Hepatocyte (in vitro differentiated cells): ENCODE measurements around the gene DSCAML1. TPM values are rescaled to one million over a fixed set of nuclear protein-coding genes. Genes with fewer than 3 reads are reported as not detected.

Experiments used
- DNase-seq: peaks from one replicate; pipeline ENCODE4 v3.0.0-alpha.2; 2016; ENCODE audit warnings: low spot score
- H2AFZ ChIP-seq: fragments of 200-600 bp; sonication (generic); 2 replicates; pipeline ENCODE4 v1.6.0; 2016; ENCODE audit warnings: antibody characterized with exemption, mild to moderate bottlenecking
- H3K27ac ChIP-seq: fragments of 200-600 bp; sonication (generic); 2 replicates; pipeline ENCODE4 v1.5.1; 2016; ENCODE audit warnings: mild to moderate bottlenecking
- H3K27me3 ChIP-seq: fragments of 200-600 bp; sonication (generic); 2 replicates; pipeline ENCODE4 v1.6.1; 2016
- H3K36me3 ChIP-seq: fragments of 200-600 bp; sonication (generic); replicated peaks from 2 replicates; pipeline ENCODE4 v1.5.1; 2016; ENCODE audit warnings: low read depth; ENCODE audit not compliant: insufficient read depth
- H3K4me1 ChIP-seq: fragments of 200-600 bp; sonication (generic); 2 replicates; pipeline ENCODE4 v1.5.1; 2016; ENCODE audit warnings: mild to moderate bottlenecking, moderate library complexity; ENCODE audit not compliant: insufficient read depth
- H3K4me2 ChIP-seq: fragments of 200-600 bp; sonication (generic); 2 replicates; pipeline ENCODE4 v1.6.0; 2016
- H3K4me3 ChIP-seq: fragments of 200-600 bp; sonication (generic); 2 replicates; pipeline ENCODE4 v1.5.1; 2016; ENCODE audit warnings: mild to moderate bottlenecking
- H3K79me2 ChIP-seq: fragments of 200-600 bp; sonication (generic); 2 replicates; pipeline ENCODE4 v1.6.0; 2017; ENCODE audit warnings: mild to moderate bottlenecking
- H3K9me2 ChIP-seq: fragments of 200-600 bp; sonication (generic); replicated peaks from 2 replicates; pipeline ENCODE4 v1.6.0; 2017; ENCODE audit warnings: mild to moderate bottlenecking; ENCODE audit not compliant: insufficient read depth
- H3K9me3 ChIP-seq: fragments of 200-600 bp; sonication (generic); 2 replicates; pipeline ENCODE4 v1.5.1; 2016; ENCODE audit warnings: low read depth, mild to moderate bottlenecking
- H4K20me1 ChIP-seq: fragments of 200-600 bp; sonication (generic); 2 replicates; pipeline ENCODE4 v1.6.0; 2016; ENCODE audit warnings: mild to moderate bottlenecking; ENCODE audit not compliant: insufficient read depth, poor library complexity, severe bottlenecking
- EZH2 ChIP-seq: fragments of 200-600 bp; sonication (generic); IDR thresholded peaks from 2 replicates; pipeline ENCODE4 v1.6.1; 2016; ENCODE audit warnings: antibody characterized with exemption, mild to moderate bottlenecking, borderline replicate concordance
- EZH2phosphoT487 ChIP-seq: fragments of 200-600 bp; sonication (generic); IDR thresholded peaks from one replicate; pipeline ENCODE4 v1.6.1; 2018; ENCODE audit warnings: antibody characterized with exemption, mild to moderate bottlenecking, low read depth, moderate library complexity; ENCODE audit not compliant: unreplicated experiment, severe bottlenecking
- WGBS: methylation state at CpG from one replicate; pipeline ENCODE4 v1.1.6; 2016; ENCODE audit warnings: low lambda C conversion rate; ENCODE audit errors: missing lambda C conversion rate; 5-methylcytosine and 5-hydroxymethylcytosine counted together
- polyA plus RNA-seq: library from polyadenylated mRNA; unstranded; fragments of >200 nt; fragmentation: Nextera tagmentation; extraction: Ambion mirVana; gene quantifications from 2 replicates; pipeline ENCODE4 v1.2.1, GENCODE V29; 2016
- total RNA-seq: library from RNA; depleted of rRNA; stranded (reverse); fragments of >200 nt; gene quantifications from 2 replicates; pipeline ENCODE4 v1.2.3, GENCODE V29; 2014
- TF ChIP-seq, protein P1 (sequence below): fragments of 200-600 bp; sonication (generic); IDR thresholded peaks from 2 replicates; pipeline ENCODE4 v1.5.1; 2016; ENCODE audit warnings: antibody characterized with exemption, mild to moderate bottlenecking; ENCODE audit not compliant: poor library complexity

Gene DSCAML1
- total and polyA plus RNA-seq, 2 experiments from 2014 or later: 0.46 to 2.6 TPM

DNA sequence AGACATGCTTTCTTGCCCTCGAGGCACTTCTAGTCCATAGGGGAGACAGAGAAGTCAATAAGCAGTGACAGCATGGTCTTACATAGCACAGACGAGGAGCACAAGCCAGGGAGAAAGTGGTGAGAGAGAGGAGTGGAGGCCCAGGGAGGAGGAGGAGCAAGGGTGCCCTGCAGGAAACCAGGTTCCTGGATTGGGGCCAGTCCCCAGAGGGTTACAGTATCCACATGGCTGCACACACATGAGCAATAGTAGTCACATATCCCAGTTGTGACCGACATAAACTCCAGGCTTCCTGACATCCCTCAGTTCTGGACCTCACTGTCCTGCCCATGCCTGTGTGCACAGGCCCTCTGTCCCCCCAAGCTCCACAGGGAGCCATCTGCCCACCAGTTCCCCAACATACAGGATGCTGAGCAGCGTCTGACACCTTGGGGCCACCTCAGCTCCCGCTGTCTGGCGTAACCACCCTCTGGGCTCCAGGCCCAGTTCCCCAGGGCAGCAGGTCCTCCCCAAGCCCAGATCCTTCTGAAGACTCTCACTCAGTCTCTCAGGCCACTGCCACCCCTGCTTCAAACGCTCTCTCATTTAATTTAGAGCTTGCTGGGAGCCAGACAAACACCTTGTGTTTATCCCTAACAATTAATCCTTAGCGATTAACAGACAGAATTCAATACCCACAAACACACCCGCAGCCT is 53.7 kb downstream of the DSCAML1 start:
- no peak overlapping the region for H3K4me2 ChIP-seq
- H3K9me2 ChIP-seq: no peaks in the 10 kb centered on the region
- H3K27me3 ChIP-seq: no peaks in the 10 kb centered on the region
- no peaks in the 10 kb centered on the region for H3K36me3 ChIP-seq
- no peak for DNase-seq
- TF ChIP-seq, protein P1, sequence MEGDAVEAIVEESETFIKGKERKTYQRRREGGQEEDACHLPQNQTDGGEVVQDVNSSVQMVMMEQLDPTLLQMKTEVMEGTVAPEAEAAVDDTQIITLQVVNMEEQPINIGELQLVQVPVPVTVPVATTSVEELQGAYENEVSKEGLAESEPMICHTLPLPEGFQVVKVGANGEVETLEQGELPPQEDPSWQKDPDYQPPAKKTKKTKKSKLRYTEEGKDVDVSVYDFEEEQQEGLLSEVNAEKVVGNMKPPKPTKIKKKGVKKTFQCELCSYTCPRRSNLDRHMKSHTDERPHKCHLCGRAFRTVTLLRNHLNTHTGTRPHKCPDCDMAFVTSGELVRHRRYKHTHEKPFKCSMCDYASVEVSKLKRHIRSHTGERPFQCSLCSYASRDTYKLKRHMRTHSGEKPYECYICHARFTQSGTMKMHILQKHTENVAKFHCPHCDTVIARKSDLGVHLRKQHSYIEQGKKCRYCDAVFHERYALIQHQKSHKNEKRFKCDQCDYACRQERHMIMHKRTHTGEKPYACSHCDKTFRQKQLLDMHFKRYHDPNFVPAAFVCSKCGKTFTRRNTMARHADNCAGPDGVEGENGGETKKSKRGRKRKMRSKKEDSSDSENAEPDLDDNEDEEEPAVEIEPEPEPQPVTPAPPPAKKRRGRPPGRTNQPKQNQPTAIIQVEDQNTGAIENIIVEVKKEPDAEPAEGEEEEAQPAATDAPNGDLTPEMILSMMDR: no peak
- no peak for TF ChIP-seq EZH2phosphoT487
- no peak for TF ChIP-seq EZH2
- H2AFZ ChIP-seq: no peak overlapping the region
- no peaks in the 10 kb centered on the region for H3K79me2 ChIP-seq
- H4K20me1 ChIP-seq: no peaks in the 10 kb centered on the region
- no peak overlapping the region for H3K27ac ChIP-seq
- no peak overlapping the region for H3K4me3 ChIP-seq
- H3K4me1 ChIP-seq: no peaks in the 10 kb centered on the region
- whole genome bisulfite sequencing: 74% methylated on average over 9 of the region's 9 CpGs
- no peaks in the 10 kb centered on the region for H3K9me3 ChIP-seq

DNA sequence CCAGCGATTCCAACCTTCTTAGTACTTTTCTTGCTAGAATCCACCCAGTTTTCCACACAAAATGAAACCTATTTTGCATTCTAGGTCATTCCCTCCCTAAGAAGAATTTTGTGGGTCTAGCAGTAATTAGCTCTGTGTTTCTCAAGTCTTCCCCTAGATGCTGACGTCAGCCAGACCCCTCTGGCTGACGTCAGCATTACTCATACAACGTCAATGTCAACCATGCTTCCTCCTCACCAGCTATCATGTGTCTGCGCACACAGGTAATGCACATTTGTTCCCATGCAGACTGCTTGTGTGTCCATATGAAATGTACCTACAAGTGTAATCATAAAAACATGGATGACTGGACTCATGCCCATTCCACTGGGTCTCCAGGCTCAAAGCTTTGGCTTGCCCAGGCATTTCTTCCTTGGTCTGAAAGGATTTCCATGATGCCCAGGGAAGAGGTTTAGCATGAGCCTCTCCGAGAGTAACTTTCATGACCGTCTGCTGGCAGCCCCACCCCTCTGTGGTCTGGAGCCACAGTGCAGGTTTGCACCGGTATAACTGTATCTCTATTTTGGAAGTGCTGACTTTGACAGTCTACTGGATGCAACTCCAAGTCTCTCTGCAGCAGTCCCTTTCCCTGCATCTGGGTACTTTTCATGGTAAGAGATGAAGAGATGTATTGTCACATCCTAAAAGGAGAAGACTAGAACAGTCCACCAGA is 58.6 kb downstream of the DSCAML1 start:
- TF ChIP-seq EZH2phosphoT487 (no peak), EZH2 (no peak)
- TF ChIP-seq, protein P1: no peak
- H2AFZ ChIP-seq: no peak overlapping the region
- H3K27ac ChIP-seq: no peak overlapping the region

DNA sequence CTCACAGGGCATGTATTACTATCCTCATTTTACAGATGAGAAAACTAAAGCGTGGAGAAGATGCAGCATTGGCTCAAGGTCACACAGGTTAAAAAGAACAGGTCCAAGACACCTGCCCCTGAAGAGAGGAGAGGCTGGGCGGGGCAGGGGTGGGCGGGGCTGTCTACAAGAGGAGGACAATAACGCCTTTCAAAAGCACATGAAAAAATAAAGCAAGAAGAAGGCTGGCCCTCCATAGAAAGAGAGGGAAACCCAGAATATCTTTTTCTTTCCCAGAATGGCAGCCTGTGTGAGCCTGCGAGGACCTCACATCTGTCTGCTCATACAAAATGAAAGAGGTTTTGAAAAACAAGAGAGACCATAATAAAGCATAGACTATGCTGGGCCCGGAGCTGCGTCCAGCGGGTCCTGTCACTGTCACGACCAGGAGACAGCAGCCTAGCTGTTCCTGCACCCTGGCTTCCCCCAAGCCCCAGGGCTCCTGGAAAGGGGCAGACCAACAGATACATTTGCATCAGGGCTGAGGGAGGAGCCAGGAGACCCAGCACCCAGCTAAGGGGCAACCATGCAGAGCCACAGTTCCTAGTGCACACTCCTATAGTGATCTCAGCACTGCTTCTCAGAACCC is 61.6 kb downstream of the DSCAML1 start:
- 91% methylated on average over 7 of the region's 9 CpGs for WGBS
- DNase-seq: no peak

More for the DNA sequence above, 58.6 kb downstream of the DSCAML1 start:
- Histone ChIP-seq H3K9me3 (no peaks in the 10 kb centered on the region), H3K4me2 (no peak overlapping the region), H3K4me3 (no peak overlapping the region), H3K27me3 (no peaks in the 10 kb centered on the region), H4K20me1 (no peaks in the 10 kb centered on the region), H3K4me1 (no peaks in the 10 kb centered on the region), H3K79me2 (no peaks in the 10 kb centered on the region), H3K36me3 (no peaks in the 10 kb centered on the region), H3K9me2 (no peaks in the 10 kb centered on the region)
- DNase-seq: no peak
- 71% methylated on average over 8 of the region's 8 CpGs for WGBS

More for the DNA sequence above, 61.6 kb downstream of the DSCAML1 start:
- H3K27me3 ChIP-seq: no peaks in the 10 kb centered on the region
- no peak overlapping the region for H3K4me2 ChIP-seq
- H3K36me3 ChIP-seq: no peaks in the 10 kb centered on the region
- H3K4me3 ChIP-seq: no peak overlapping the region
- no peaks in the 10 kb centered on the region for H3K9me3 ChIP-seq
- no peak overlapping the region for H3K27ac ChIP-seq
- no peaks in the 10 kb centered on the region for H3K9me2 ChIP-seq
- no peaks in the 10 kb centered on the region for H3K4me1 ChIP-seq
- TF ChIP-seq EZH2: no peak
- no peak for TF ChIP-seq EZH2phosphoT487
- TF ChIP-seq, protein P1: no peak
- no peak overlapping the region for H2AFZ ChIP-seq
- no peaks in the 10 kb centered on the region for H3K79me2 ChIP-seq
- no peaks in the 10 kb centered on the region for H4K20me1 ChIP-seq
